Neutrophil (primary cell): ENCODE results near the gene ARHGEF5.
"Not testable (repeated sequence)": the region's sequence is repeated elsewhere in the genome, so short reads cannot be mapped to it uniquely, and the experiment has no call there.

Experiments used
- H3K27ac ChIP-seq: fragments of 200-600 bp; sonication (generic); 2 replicates; pipeline ENCODE4 v1.5.1; 2016; ENCODE audit warnings: mild to moderate bottlenecking, moderate library complexity
- H3K27me3 ChIP-seq: fragments of 200-600 bp; sonication (generic); 2 replicates; pipeline ENCODE4 v1.6.0; 2016; ENCODE audit warnings: mild to moderate bottlenecking
- H3K36me3 ChIP-seq: fragments of 200-600 bp; sonication (generic); 2 replicates; pipeline ENCODE4 v1.5.1; 2017
- H3K4me1 ChIP-seq, 2 experiments: fragments of 200-600 bp in 1 of 2; sonication (generic) in 1 of 2; 1 replicate in 1 of 2; 2 replicates in 1 of 2; pipeline versions ENCODE4 v1.5.1 to v1.6.1; 2013 to 2016; ENCODE audit warnings: low read depth in 1 of 2, low read length in 1 of 2, mild to moderate bottlenecking in 1 of 2, moderate library complexity in 1 of 2; ENCODE audit not compliant: control insufficient read depth in 1 of 2, insufficient read depth in 1 of 2
- H3K4me3 ChIP-seq, 2 experiments: fragments of 200-600 bp in 1 of 2; sonication (generic) in 1 of 2; 1 replicate in 1 of 2; 2 replicates in 1 of 2; pipeline ENCODE4 v1.5.1; 2013 to 2016; ENCODE audit warnings: low read depth in 1 of 2, low read length in 1 of 2, mild to moderate bottlenecking in 1 of 2, moderate library complexity in 1 of 2
- H3K9me3 ChIP-seq: fragments of 200-600 bp; sonication (generic); 2 replicates; pipeline ENCODE4 v1.5.1; 2016
- CTCF ChIP-seq: fragments of 200-600 bp; sonication (generic); IDR thresholded peaks from 2 replicates; pipeline ENCODE4 v1.5.1; 2016; ENCODE audit warnings: antibody characterized with exemption

Gene ARHGEF5

GRCh38 chr7:144356185-144356584, 983 bp downstream of the ARHGEF5 start:
- H3K27me3 ChIP-seq, H3K27ac ChIP-seq, H3K9me3 ChIP-seq: not testable (repeated sequence)

DNA sequence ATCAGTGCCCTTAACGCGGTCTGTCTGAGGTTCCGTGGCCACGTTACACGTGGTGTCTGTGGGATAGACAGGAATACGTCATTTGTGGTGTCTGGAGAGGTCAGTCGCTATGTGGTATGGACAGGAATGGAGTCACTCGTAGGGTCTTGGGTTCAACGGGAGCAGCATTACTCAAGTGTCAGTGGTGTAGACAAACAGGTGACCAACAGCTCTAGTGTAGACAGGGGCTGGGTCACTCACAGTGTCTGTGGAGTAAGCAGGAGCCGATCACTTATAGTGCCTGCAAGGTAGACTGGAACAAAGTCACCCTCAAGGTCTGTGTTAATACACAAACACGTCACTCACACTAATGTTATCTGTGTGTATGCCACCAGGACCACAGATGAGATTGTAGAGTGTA, 1.7 kb downstream of the ARHGEF5 start:
- not testable (repeated sequence) for H3K9me3 ChIP-seq, H3K27me3 ChIP-seq, H3K27ac ChIP-seq, H3K4me3 ChIP-seq, H3K4me1 ChIP-seq, H3K36me3 ChIP-seq

More at GRCh38 chr7:144356185-144356584, 983 bp downstream of the ARHGEF5 start:
- not testable (repeated sequence) for H3K4me1 ChIP-seq, H3K36me3 ChIP-seq, H3K4me3 ChIP-seq

- H3K27ac ChIP-seq, H3K9me3 ChIP-seq, H3K4me3 ChIP-seq, H3K36me3 ChIP-seq, H3K4me1 ChIP-seq, H3K27me3 ChIP-seq: not testable (repeated sequence)
Measured at GRCh38 chr7:144362061-144362460, 6.9 kb downstream of the ARHGEF5 start.

DNA sequence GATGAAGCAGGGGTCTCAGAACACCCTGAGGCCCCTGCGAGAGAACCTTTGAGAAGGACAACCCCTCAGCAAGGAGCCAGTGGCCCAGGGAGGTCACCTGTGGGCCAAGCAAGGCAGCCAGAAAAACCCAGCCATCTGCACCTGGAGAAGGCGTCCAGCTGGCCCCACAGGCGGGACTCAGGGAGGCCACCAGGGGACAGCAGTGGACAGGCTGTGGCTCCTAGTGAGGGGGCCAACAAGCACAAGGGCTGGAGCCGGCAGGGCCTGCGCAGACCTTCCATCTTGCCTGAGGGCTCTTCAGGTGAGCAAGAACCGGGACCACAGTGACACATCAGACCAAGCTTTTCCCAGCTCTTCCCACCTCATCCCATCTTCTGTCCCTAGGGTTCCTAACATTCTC, 10.3 kb downstream of the ARHGEF5 start:
- not testable (repeated sequence) for H3K4me3 ChIP-seq, H3K36me3 ChIP-seq, H3K27ac ChIP-seq, H3K9me3 ChIP-seq, H3K27me3 ChIP-seq, H3K4me1 ChIP-seq

DNA sequence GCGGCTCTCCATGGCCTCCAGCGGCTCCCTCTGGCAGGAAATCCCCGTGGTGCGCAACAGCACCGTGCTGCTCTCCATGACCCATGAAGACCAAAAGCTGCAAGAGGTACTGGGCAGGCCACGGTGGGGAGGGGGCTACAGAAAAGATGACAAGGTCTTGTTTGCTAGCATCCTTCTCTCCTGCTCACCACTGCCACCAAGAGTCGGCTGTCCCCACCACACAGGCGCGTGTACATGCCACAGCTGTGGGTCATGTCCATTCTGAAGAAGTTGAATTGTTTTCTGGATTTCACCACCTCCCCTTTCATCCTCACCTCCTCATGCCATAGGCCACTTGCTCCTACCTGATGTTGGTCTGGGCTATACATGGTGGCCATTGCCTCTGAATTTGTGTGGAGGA, 12.0 kb downstream of the ARHGEF5 start:
- H3K27me3 ChIP-seq, H3K4me3 ChIP-seq, H3K36me3 ChIP-seq, H3K9me3 ChIP-seq, H3K27ac ChIP-seq, H3K4me1 ChIP-seq: not testable (repeated sequence)

DNA sequence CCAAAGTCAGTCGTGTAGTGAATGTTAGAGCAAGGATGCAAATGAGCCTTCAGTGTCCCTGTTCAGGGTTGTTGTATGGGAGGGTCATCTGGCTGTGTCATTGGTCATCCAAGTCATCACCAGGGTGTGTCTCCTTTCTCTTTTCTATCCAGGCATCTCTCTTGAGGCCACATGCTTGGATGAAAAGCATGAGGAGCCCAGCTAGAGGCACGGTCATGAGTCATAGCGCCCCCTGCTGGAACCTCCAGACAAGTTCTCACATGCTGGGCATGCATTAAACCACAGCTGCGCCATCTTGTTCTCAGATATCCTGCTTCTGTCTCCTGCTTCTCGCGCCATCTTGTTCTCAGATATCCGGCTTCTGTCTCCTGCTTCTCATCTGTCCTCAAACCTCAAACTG, 14.0 kb downstream of the ARHGEF5 start:
- H3K9me3 ChIP-seq, H3K27ac ChIP-seq, H3K27me3 ChIP-seq, H3K36me3 ChIP-seq, H3K4me1 ChIP-seq, H3K4me3 ChIP-seq: not testable (repeated sequence)

DNA sequence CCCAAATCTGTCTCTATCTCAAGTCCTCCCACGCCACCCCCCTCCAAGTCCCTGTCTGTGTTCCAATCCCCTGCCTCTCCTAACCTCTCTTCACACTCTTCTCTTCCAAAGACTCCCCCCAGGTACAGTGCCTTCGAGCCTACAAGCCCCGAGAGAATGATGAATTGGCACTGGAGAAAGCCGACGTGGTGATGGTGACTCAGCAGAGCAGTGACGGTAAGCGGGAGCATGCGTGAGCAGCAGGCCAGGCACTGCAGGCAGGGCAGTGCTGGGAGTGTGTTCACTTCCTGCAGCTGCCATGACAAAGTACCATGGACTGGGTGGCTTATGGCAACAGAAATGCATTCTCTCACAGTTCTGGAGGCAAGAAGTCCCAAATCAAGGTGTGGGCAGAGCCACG, 23.4 kb downstream of the ARHGEF5 start:
- Histone ChIP-seq H3K27ac (no peak overlapping the region), H3K27me3 (no peaks in the 10 kb centered on the region), H3K9me3 (no peaks in the 10 kb centered on the region), H3K36me3 (peaks cover 41% of the 10 kb centered on the region), H3K4me3 (no peak overlapping the region), H3K4me1 (no peaks in the 10 kb centered on the region)
- TF ChIP-seq CTCF, result no peak

DNA sequence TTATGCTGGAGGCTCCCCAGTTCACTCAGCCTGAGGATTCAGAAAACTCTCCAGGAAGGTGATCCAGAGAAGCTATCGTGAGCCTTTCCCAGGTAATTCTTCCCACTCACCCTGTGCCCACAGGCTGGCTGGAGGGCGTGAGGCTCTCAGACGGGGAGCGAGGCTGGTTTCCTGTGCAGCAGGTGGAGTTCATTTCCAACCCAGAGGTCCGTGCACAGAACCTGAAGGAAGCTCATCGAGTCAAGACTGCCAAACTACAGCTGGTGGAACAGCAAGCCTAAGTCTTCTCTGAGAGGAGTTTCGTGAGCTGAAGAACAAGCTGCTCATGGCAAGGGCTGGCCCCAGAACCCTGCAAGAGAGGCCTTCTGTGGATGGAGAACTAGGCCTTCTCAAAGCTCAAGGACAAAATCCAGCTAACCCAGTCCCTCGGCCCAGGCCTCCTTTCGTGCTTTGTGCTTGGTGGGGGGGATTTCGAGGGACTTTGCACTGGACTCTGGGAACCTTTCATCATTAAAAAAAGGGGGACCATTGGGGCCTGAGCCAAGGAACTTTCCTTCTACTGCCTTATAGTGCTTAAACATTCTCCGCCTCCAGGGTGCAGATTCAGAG, 24.7 kb downstream of the ARHGEF5 start:
- no peaks in the 10 kb centered on the region for H3K27me3 ChIP-seq
- no peak overlapping the region for H3K27ac ChIP-seq
- TF ChIP-seq CTCF, result no peak
- H3K36me3 ChIP-seq, result peaks cover 41% of the 10 kb centered on the region
- no peaks in the 10 kb centered on the region for H3K4me1 ChIP-seq
- H3K4me3 ChIP-seq, result no peak overlapping the region
- no peaks in the 10 kb centered on the region for H3K9me3 ChIP-seq

GRCh38 chr7:144384071-144384470, 28.9 kb downstream of the ARHGEF5 start:
- H3K27me3 ChIP-seq, result no peaks in the 10 kb centered on the region
- H3K36me3 ChIP-seq, result peaks cover 18% of the 10 kb centered on the region
- no peak overlapping the region for H3K4me3 ChIP-seq
- H3K4me1 ChIP-seq, result no peaks in the 10 kb centered on the region
- no peak overlapping the region for H3K27ac ChIP-seq
- no peaks in the 10 kb centered on the region for H3K9me3 ChIP-seq
- no peak for TF ChIP-seq CTCF
